ENCODE results near the gene CXCL3. TPM values are rescaled to one million over a fixed set of nuclear protein-coding genes. Genes with fewer than 3 reads are reported as not detected.

Gene CXCL3
- total RNA-seq, 4 donors from 2014 or later = 0.25 to 0.49 (median 0.34) TPM; not detected in 1

GRCh38 chr4:73998040-73999011, 40.2 kb downstream of the CXCL3 start, which contains the start of gene CXCL5:
Gene CXCL5, minus strand, starts transcription at chr4:73998677. Its CDS starts 96 bp downstream, at chr4:73998581.
- intact Hi-C loops (cut with DNase I; ENCODE audit: low total_unique reads) = no loop called here
- TF ChIP-seq POLR2A (IDR thresholded peaks at IDR 0.05) (no peak), CTCF (IDR thresholded peaks at IDR 0.05) (no peak)
- no peak within 1 kb of the TSS for H3K4me3 ChIP-seq (ENCODE audit: low read depth, poor library complexity, severe bottlenecking)
- DNase-seq (ENCODE audit: low spot score in 2 of 2) = peak in 1 of 2 donors; percentile 84
- 11% methylated on average over 42 to 45 of the region's 46 CpGs for WGBS, 2 donors

GRCh38 chr4:73992050-73992449, 46.4 kb downstream of the CXCL3 start:
- 0% methylated on average over 1 of the region's 1 CpG for WGBS, 2 donors
- TF ChIP-seq CTCF (IDR thresholded peaks at IDR 0.05) = no peak
- no peak for TF ChIP-seq POLR2A (IDR thresholded peaks at IDR 0.05)
- DNase-seq (ENCODE audit: low spot score in 2 of 2) = no peak
- H3K4me3 ChIP-seq (ENCODE audit: low read depth, poor library complexity, severe bottlenecking) = no peak overlapping the region
- intact Hi-C loops (cut with DNase I; ENCODE audit: low total_unique reads) = no loop called here

GRCh38 chr4:73991742-73992000, 46.8 kb downstream of the CXCL3 start:
- TF ChIP-seq CTCF (IDR thresholded peaks at IDR 0.05) (no peak), POLR2A (IDR thresholded peaks at IDR 0.05) (no peak)
- 87 to 88% methylated on average over 1 of the region's 1 CpG for WGBS, 2 donors
- intact Hi-C loops (cut with DNase I; ENCODE audit: low total_unique reads) = no loop called here
- no peak overlapping the region for H3K4me3 ChIP-seq (ENCODE audit: low read depth, poor library complexity, severe bottlenecking)
- DNase-seq (ENCODE audit: low spot score in 2 of 2) = no peak

GRCh38 chr4:73990988-73991741, 47.3 kb downstream of the CXCL3 start:
- no peak for DNase-seq (ENCODE audit: low spot score in 2 of 2)
- TF ChIP-seq CTCF (IDR thresholded peaks at IDR 0.05) (no peak), POLR2A (IDR thresholded peaks at IDR 0.05) (no peak)
- WGBS, 2 donors = 86 to 90% methylated on average over 9 of the region's 9 CpGs
- H3K4me3 ChIP-seq (ENCODE audit: low read depth, poor library complexity, severe bottlenecking) = no peak overlapping the region
- intact Hi-C loops (cut with DNase I; ENCODE audit: low total_unique reads) = no loop called here

- TF ChIP-seq CTCF (IDR thresholded peaks at IDR 0.05) (no peak), POLR2A (IDR thresholded peaks at IDR 0.05) (no peak)
- 73 to 74% methylated on average over 5 of the region's 5 CpGs for WGBS, 2 donors
- intact Hi-C loops (cut with DNase I; ENCODE audit: low total_unique reads) = no loop called here
- DNase-seq (ENCODE audit: low spot score in 2 of 2) = no peak
- H3K4me3 ChIP-seq (ENCODE audit: low read depth, poor library complexity, severe bottlenecking) = no peak overlapping the region
These were observed 48.6 kb downstream of the CXCL3 start for GRCh38 chr4:73989928-73990327.

Data from lower leg skin (tissue), 4 donors.